Upper lobe of left lung (tissue), 4 donors: ENCODE measurements around the gene NRXN2.

Source experiments
- EP300 ChIP-seq, 4 donors: sonication (generic); formaldehyde crosslinking; IDR thresholded peaks; one replicate each; pipeline ENCODE4 v1.5.1; 2017; ENCODE audit warnings: antibody characterized with exemption in 4 of 4, control low read depth in 2 of 4
- POLR2A ChIP-seq, 4 donors: fragments of 450-650 bp; IDR thresholded peaks; one replicate each; pipeline ENCODE4 v1.5.1; 2016 to 2017; ENCODE audit warnings: antibody characterized with exemption in 4 of 4, mild to moderate bottlenecking in 2 of 4
- POLR2AphosphoS5 ChIP-seq, 2 donors: sonication (generic); formaldehyde crosslinking; IDR thresholded peaks; one replicate each; pipeline ENCODE4 v1.5.1; 2017; ENCODE audit warnings: antibody characterized with exemption in 2 of 2
- TF ChIP-seq, protein P1 (sequence below), 6 experiments: fragments of 450-650 bp in 4 of 6; fragments of 200-600 bp in 2 of 6; sonication (generic) in 2 of 6; IDR thresholded peaks; one replicate each; pipeline ENCODE4 v1.5.1; 2016 to 2019; ENCODE audit warnings: antibody characterized with exemption in 6 of 6

DNA sequence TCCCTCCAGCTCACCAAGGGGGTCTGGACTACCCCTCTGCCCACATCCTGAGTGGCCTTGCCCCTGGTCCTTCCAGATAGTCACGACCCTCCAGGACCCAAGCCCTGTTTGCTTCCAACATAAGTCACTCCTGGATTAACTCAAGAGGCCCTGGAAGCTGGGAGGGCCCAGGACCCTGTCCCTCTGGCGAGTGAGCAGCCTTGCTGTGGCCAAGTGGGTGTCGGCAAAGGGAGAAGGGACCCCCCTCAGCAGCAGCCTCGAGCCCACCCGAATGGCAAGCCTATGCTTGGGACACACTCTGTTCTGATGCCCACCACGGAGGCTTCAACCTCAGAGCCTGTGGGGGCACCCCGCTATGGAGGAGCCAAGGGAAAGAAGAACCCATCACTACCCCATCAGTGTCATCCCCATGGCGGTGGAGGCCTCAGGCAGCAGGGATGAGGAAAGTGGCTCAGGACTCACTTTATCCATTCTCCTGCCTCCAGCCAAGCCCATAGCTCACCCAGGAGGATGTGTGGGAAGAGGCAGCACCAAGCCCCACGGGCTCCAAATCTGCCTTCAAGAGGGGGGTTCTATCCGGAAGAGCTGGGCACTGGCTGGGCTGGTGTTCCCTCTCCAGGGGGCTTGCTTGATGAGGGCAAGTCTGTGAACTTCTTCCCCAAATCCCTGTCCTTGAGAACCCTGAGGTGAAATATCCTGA lies 119.4 kb downstream of the NRXN2 start:
- TF ChIP-seq, protein P1, sequence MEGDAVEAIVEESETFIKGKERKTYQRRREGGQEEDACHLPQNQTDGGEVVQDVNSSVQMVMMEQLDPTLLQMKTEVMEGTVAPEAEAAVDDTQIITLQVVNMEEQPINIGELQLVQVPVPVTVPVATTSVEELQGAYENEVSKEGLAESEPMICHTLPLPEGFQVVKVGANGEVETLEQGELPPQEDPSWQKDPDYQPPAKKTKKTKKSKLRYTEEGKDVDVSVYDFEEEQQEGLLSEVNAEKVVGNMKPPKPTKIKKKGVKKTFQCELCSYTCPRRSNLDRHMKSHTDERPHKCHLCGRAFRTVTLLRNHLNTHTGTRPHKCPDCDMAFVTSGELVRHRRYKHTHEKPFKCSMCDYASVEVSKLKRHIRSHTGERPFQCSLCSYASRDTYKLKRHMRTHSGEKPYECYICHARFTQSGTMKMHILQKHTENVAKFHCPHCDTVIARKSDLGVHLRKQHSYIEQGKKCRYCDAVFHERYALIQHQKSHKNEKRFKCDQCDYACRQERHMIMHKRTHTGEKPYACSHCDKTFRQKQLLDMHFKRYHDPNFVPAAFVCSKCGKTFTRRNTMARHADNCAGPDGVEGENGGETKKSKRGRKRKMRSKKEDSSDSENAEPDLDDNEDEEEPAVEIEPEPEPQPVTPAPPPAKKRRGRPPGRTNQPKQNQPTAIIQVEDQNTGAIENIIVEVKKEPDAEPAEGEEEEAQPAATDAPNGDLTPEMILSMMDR (IDR thresholded peaks at IDR 0.05): no peak
- TF ChIP-seq POLR2A (IDR thresholded peaks at IDR 0.05) (no peak), EP300 (IDR thresholded peaks at IDR 0.05) (no peak), POLR2AphosphoS5 (IDR thresholded peaks at IDR 0.05) (no peak)
